Uterus (tissue), 2 donors: ENCODE results near the gene IL31.
"Not testable (repeated sequence)": the region's sequence is repeated elsewhere in the genome, so short reads cannot be mapped to it uniquely, and the experiment has no call there.

Experiments
- POLR2A ChIP-seq, 2 donors: fragments of 450-650 bp; IDR thresholded peaks; one replicate each; pipeline ENCODE4 v1.6.1; 2016; ENCODE audit warnings: antibody characterized with exemption in 2 of 2, mild to moderate bottlenecking in 1 of 2, moderate library complexity in 1 of 2
- TF ChIP-seq, protein P1 (sequence below), 4 experiments: fragments of 200-600 bp in 2 of 4; fragments of 450-650 bp in 2 of 4; sonication (generic) in 2 of 4; IDR thresholded peaks; one replicate each; pipeline ENCODE4 v1.5.1; 2016 to 2019; ENCODE audit warnings: antibody characterized with exemption in 4 of 4, mild to moderate bottlenecking in 2 of 4, moderate library complexity in 1 of 4

DNA sequence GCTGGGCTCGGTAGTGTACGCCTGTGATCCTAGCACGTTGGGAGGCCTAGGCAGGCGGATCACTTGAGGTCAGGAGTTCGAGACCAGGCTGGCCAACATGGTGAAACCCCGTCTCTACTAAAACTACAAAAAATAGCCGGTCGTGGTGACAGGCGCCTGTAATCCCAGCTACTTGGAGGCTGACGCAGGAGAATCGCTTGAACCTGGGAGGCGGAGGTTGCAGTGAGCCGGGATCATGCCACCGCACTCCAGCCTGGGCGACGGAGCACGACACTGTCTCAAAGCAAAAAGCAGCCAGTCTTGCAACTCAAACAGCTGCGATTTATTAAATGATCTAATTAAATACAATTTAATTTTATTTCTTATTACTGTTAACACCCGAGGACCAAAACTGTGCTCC is 28.8 kb upstream of the IL31 start:
- TF ChIP-seq, protein P1, sequence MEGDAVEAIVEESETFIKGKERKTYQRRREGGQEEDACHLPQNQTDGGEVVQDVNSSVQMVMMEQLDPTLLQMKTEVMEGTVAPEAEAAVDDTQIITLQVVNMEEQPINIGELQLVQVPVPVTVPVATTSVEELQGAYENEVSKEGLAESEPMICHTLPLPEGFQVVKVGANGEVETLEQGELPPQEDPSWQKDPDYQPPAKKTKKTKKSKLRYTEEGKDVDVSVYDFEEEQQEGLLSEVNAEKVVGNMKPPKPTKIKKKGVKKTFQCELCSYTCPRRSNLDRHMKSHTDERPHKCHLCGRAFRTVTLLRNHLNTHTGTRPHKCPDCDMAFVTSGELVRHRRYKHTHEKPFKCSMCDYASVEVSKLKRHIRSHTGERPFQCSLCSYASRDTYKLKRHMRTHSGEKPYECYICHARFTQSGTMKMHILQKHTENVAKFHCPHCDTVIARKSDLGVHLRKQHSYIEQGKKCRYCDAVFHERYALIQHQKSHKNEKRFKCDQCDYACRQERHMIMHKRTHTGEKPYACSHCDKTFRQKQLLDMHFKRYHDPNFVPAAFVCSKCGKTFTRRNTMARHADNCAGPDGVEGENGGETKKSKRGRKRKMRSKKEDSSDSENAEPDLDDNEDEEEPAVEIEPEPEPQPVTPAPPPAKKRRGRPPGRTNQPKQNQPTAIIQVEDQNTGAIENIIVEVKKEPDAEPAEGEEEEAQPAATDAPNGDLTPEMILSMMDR (IDR thresholded peaks at IDR 0.05), result not testable (repeated sequence)
- TF ChIP-seq POLR2A (IDR thresholded peaks at IDR 0.05), result not testable (repeated sequence)
